ENCODE data around the gene PDXK. TPM values are rescaled to one million over a fixed set of nuclear protein-coding genes. Genes with fewer than 3 reads are reported as not detected.

Gene PDXK
- total and polyA plus RNA-seq, 2 of the 8 experiments (the other 6 are each of a cell fraction or from before 2014, with no cell fraction given), result 78.0 to 112 TPM

DNA sequence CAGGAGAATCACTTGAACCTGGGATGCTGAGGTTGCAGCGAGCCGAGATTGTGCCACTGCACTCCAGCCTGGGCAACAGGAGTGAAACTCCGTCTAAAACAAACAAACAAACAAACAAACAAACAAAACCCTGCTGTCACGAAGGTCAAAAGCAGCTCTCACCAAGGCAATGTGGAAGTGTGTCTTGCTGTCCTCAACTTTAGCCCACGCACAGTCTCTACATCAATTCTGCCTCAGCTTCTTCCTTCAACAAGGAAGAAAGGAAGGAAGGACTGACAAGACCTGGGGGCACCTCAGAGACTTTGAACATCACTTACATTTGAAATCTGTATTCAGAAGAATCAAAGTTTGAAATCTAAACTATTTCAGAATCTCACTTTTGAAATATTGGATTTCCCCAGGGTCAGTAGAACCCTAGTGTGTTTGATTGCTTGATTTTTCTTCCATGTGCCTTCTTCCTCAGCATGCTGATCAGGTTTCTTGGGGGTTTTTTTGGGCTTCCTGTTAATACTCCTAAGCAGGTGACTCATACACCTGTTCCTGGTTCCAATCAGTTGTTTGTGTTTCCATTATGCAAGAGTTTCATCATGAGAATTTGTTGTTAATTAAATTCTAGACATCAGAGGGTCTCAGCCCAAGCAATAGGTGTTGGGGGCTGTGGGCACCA, 63.6 kb downstream of the PDXK start:
- Histone ChIP-seq H2AK5ac (ENCODE audit: low read depth, low read length) (no peak overlapping the region), H4K8ac (ENCODE audit: extremely low read depth, insufficient read depth, low read length) (no peak overlapping the region), H3K23ac (ENCODE audit: insufficient read length) (no peak overlapping the region), H2BK15ac (ENCODE audit: low read length) (no peak overlapping the region), H2BK20ac (ENCODE audit: low read length) (no peak overlapping the region; the same call in 1 of the 2 replicates), H3K23me2 (ENCODE audit: low read depth, low read length) (no peaks in the 10 kb centered on the region), H3K56ac (replicated peaks; ENCODE audit: insufficient read length, low read depth, low read length) (no peak overlapping the region), H3K18ac (ENCODE audit: extremely low read depth, low read length) (no peak overlapping the region), H2BK120ac (replicated peaks; ENCODE audit: low read depth, low read length) (no peak overlapping the region), H4K20me1 (replicated peaks in 1 of 2; ENCODE audit: control insufficient read depth in 1 of 2, insufficient read depth in 2 of 2, low read length in 2 of 2) (peaks cover 0 to 8% of the 10 kb centered on the region in 2 experiments), H3K36me3 (ENCODE audit: control insufficient read depth in 2 of 4, insufficient read depth in 4 of 4, low read length in 3 of 4) (no peaks in the 10 kb centered on the region), H3K27ac (ENCODE audit: low read depth, low read length) (no peak overlapping the region), H2BK12ac (ENCODE audit: low read depth, low read length) (no peak overlapping the region), H3K9ac (replicated peaks in 1 of 4; ENCODE audit: extremely low read depth in 1 of 4, low read depth in 3 of 4, low read length in 3 of 4) (no peak overlapping the region), H4K5ac (ENCODE audit: insufficient read length, low read depth, low read length) (no peak overlapping the region), H3K14ac (ENCODE audit: insufficient read length) (no peak overlapping the region), H3K9me3 (ENCODE audit: insufficient read depth in 2 of 2, low read depth in 1 of 2, low read length in 1 of 2) (no peaks in the 10 kb centered on the region), H4K91ac (replicated peaks; ENCODE audit: insufficient read length, low read length) (no peak overlapping the region), H2BK5ac (ENCODE audit: low read depth, low read length) (no peak overlapping the region), H3K79me1 (ENCODE audit: low read depth, low read length) (no peaks in the 10 kb centered on the region), H3K79me2 (ENCODE audit: control insufficient read depth in 1 of 2, insufficient read depth in 2 of 2, low read length in 2 of 2) (no peaks in the 10 kb centered on the region), H3K4me1 (replicated peaks in 1 of 4; ENCODE audit: control insufficient read depth in 3 of 4, insufficient read depth in 4 of 4, low read length in 3 of 4) (peaks cover 0 to 7% (median 4%) of the 10 kb centered on the region in 4 experiments; a peak in 5 of 7 replicates), H3K4ac (replicated peaks; ENCODE audit: insufficient read length, low read depth, low read length) (no peak overlapping the region), H2AFZ (ENCODE audit: low read length) (no peak overlapping the region), H3K4me3 (ENCODE audit: extremely low read depth in 1 of 4, insufficient read depth in 2 of 4, low read depth in 3 of 4, low read length in 4 of 4) (no peak overlapping the region), H3K27me3 (replicated peaks in 1 of 4; ENCODE audit: control insufficient read depth in 3 of 4, extremely low read depth in 1 of 4, insufficient read depth in 3 of 4, low read length in 3 of 4) (no peaks in the 10 kb centered on the region; a peak in 1 of 7 replicates), H3K4me2 (ENCODE audit: insufficient read depth in 1 of 2, low read depth in 2 of 2, low read length in 2 of 2) (no peak overlapping the region)
- 95% methylated on average over 5 of the region's 5 CpGs; no CpG with 5 or more reads in 1 of the 2 experiments for WGBS, 2 experiments (ENCODE audit: extremely low coverage in 1 of 2, insufficient coverage in 1 of 2, insufficient read length in 1 of 2, insufficient replicate concordance in 2 of 2, low coverage in 1 of 2, low lambda C conversion rate in 2 of 2, missing lambda C conversion rate in 1 of 2)
- TF ChIP-seq CREB1 (IDR thresholded peaks at IDR 0.05), result no peak
- TF ChIP-seq KDM1A (IDR thresholded peaks at IDR 0.05; ENCODE audit: borderline replicate concordance, low read length), result no peak
- TF ChIP-seq ATF3 (IDR thresholded peaks at IDR 0.05; ENCODE audit: insufficient read depth, low read depth, low read length), result no peak
- TF ChIP-seq RXRA (IDR thresholded peaks at IDR 0.05; ENCODE audit: insufficient read depth, low read depth, low read length), result no peak
- no peak for TF ChIP-seq NANOG (IDR thresholded peaks at IDR 0.05; ENCODE audit: insufficient read depth, low read depth, low read length, poor library complexity, severe bottlenecking)
- no peak for TF ChIP-seq BACH1 (IDR thresholded peaks at IDR 0.05; ENCODE audit: low read length)
- TF ChIP-seq, protein P1, sequence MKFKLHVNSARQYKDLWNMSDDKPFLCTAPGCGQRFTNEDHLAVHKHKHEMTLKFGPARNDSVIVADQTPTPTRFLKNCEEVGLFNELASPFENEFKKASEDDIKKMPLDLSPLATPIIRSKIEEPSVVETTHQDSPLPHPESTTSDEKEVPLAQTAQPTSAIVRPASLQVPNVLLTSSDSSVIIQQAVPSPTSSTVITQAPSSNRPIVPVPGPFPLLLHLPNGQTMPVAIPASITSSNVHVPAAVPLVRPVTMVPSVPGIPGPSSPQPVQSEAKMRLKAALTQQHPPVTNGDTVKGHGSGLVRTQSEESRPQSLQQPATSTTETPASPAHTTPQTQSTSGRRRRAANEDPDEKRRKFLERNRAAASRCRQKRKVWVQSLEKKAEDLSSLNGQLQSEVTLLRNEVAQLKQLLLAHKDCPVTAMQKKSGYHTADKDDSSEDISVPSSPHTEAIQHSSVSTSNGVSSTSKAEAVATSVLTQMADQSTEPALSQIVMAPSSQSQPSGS (IDR thresholded peaks at IDR 0.05; ENCODE audit: low read length), result no peak
- no peak for TF ChIP-seq RFX5 (IDR thresholded peaks at IDR 0.05; ENCODE audit: borderline replicate concordance, low read depth, low read length)
- no peak for TF ChIP-seq SP1 (IDR thresholded peaks at IDR 0.05; ENCODE audit: low read depth, low read length)
- no peak for TF ChIP-seq BCL11A (IDR thresholded peaks at IDR 0.05; ENCODE audit: low read depth in 2 of 2, low read length in 2 of 2)
- TF ChIP-seq POLR2AphosphoS5 (IDR thresholded peaks at IDR 0.05; ENCODE audit: low read depth, low read length), result no peak
- FAIRE-seq (no peak), DNase-seq (ENCODE audit: low read depth in 1 of 2, low spot score in 2 of 2) (no peak)
- ChIA-PET POLR2A (ENCODE audit: partially characterized antibody) (interaction anchor here (1.4 to 2.1 kb wide), 3 partner anchors 10 to 35 kb away, joined by 3 to 7 read pairs (median 6); no protein-coding TSS in a partner anchor), CTCF (ENCODE audit: partially characterized antibody) (interaction anchor here (1.0 to 1.3 kb wide), 3 partner anchors 14 to 28 kb away, joined by 3 read pairs; no protein-coding TSS in a partner anchor)

Data from H1 (cell line).